ENCODE measurements around the gene HEATR9. TPM values are rescaled to one million over a fixed set of nuclear protein-coding genes. Genes with fewer than 3 reads are reported as not detected.
"Not testable (repeated sequence)": the region's sequence is repeated elsewhere in the genome, so short reads cannot be mapped to it uniquely, and the experiment has no call there.

Gene HEATR9, protein sequence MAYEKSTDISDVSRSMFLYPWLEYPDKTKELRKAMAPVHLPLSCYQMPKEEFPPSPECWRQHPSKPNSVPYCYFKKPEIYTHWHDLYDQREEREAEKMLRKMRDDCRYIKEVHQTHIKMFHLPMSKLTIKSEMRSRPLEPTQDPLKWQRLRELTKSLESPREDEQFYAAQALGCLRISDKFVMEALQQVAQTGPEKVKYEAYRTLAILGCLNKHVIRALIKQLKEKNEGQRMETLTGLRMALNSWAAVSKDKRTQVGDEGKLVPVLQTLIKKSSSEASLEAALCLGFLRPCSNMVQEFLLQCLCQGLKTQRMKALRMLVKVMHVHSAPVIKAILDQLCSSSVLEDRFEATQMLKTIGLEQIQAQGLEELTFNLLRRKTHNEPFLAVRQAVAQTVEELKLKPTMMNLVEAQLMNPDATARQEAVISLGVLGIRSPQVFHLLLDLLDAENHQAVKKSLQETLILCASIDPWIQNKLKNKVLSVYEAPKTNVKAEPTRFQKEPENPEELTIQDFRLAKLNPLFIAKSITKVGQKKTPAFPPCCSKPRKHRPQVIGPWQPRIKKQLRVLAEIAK
- polyA plus RNA-seq (ENCODE audit: insufficient read length) = not detected

DNA sequence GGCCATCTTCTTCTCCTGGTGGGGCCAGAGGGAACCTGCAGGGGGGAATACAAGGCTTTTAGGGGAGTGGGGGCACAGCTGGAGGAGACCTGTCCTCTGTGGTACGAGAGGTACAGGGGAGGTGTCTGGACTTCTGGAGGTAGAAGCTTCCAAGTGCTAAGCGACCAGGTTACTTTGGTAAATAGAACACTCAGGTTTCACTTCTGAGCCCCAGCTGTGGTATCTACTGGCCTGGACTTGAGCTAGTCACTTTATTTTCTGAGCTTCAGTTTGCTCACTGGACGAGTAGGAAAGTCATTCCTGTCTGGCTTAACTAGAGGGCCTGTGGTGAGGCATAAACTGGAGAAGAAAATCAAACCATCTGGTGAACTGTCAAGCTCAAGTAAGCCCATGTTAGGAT, at the start of gene HEATR9:
TSS of gene HEATR9 (minus strand) at position 155 of the 400 bp plus-strand sequence. CDS start at position 6, 149 bp downstream.
- no peak for DNase-seq

DNA sequence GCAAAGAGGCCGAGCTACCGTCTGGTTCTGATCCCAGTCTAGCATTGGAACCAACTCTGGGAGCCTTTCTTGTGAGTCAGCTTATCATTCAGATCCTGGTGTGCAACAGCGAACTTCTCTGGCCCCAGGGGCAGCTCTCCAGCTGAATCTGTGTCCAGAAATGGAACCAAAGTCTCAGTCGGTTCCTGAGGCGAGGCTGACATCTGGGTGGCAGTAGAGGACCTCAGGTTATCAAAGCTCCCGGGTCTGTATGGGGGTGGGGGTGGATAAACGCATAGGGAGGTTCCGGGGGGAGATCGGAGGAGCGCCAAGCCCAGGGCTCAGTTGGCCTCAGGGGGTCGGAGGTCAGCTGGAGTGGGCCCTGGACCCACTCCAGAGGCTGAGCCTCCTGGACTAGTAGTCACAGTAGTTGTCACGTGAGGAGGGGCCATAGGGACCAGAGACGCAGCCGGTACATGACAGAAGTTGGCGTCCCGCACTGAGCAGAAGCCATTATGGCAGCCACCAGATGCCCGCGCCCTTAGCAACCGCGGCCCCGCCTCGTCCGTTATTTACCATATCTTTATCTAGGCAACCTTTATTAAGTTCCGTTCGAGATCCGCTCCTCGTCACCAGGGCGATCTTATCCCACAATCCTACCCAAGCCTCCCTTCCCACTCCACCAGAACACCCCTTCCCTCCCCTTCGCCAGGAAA, 49.0 kb upstream of the HEATR9 start:
- DNase-seq = no peak

- DNase-seq = no peak
Measured at GRCh38 chr17:35915153-35915964, 46.7 kb upstream of the HEATR9 start.

- no peak for DNase-seq
Measured at GRCh38 chr17:35914354-35914753, 45.7 kb upstream of the HEATR9 start.

GRCh38 chr17:35913609-35914008, 44.9 kb upstream of the HEATR9 start:
- no peak for DNase-seq

GRCh38 chr17:35912942-35913341, 44.3 kb upstream of the HEATR9 start:
- no peak for DNase-seq

- DNase-seq = no peak
Measured at GRCh38 chr17:35912339-35912912, 43.7 kb upstream of the HEATR9 start.

DNA sequence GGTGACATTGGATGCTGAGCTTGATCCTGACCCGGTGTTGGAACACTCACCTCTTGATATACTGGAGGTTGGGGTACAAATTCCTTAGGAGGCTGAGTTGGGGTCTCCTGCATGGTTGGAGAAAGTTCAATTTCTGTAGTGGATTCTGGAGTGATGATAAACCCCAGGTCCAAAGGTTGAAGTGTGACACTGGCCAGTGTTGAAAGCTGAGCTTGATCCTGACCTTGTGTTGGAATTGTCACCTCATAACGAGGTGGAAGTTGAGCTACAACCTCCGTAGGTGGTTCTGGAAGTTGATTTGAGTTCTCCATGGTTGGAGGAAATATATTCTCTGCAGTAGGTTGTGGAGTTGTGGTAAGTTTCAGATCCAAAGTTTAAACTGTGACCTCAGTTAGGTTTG, 40.7 kb upstream of the HEATR9 start:
- DNase-seq = no peak

- DNase-seq = no peak
Measured at GRCh38 chr17:35907691-35908090, 39.0 kb upstream of the HEATR9 start.

- no peak for DNase-seq
Measured at GRCh38 chr17:35906926-35907637, 38.4 kb upstream of the HEATR9 start.

- DNase-seq = no peak
Measured at GRCh38 chr17:35906191-35906925, 37.7 kb upstream of the HEATR9 start.

- DNase-seq = no peak
Measured at GRCh38 chr17:35903451-35903850, 34.8 kb upstream of the HEATR9 start.

DNA sequence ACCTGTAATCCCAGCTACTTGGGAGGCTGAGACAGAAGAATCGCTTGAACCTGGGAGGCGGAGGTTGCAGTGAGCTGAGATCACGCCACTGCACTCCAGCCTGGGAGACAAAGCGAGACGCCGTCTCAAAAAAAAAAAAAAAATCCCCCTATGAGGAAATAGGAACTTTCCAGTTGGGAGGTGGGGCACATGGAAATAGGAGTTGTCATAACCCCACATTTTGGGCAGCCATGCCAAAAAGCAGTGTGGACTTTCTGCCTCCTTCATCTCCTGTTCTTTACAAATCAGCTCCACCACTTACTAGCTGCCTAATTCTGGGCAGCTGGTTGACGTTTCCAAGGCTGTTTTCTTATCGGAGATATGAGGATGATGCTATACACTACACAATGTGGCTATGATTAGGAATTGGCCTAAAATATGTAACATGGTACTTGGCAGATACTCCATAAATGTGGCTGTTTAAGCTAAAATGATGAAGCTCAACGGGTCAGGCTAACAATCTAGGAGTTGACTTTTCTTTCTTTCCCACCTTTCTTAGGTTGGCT, 33.0 kb upstream of the HEATR9 start:
- no peak for DNase-seq

GRCh38 chr17:35900708-35901480, 32.2 kb upstream of the HEATR9 start:
- DNase-seq = no peak

DNA sequence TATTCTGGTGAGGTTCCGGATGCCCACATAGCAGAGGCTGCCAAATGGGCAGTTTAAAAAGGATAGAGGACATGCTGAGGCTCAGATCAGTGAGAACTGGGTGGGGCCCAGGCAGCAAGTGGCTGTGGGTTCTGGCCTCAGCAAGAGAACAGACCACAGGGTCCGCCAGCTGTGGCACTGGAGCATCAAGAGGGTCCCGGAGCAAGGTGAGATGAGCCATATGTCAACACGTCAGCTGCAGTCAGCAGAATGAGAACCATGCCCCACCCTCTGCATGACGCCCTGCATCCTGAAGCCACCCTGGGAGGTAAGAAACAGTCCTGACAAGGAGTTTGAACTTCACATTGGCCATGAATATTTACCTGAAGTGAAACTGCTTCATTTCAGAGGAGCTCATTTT, 31.6 kb upstream of the HEATR9 start:
- no peak for DNase-seq

- DNase-seq = no peak
Measured at GRCh38 chr17:35898283-35899070, 29.8 kb upstream of the HEATR9 start.

GRCh38 chr17:35897772-35898171, 29.1 kb upstream of the HEATR9 start:
- DNase-seq = not testable (repeated sequence)

GRCh38 chr17:35895636-35896587, 27.2 kb upstream of the HEATR9 start:
- DNase-seq = no peak

Measured in hindlimb muscle (tissue), 1 donor.